Measurements from ENCODE around the gene KRTAP5-11. TPM values are rescaled to one million over a fixed set of nuclear protein-coding genes. Genes with fewer than 3 reads are reported as not detected.
"Not testable (repeated sequence)": the region's sequence is repeated elsewhere in the genome, so short reads cannot be mapped to it uniquely, and the experiment has no call there.

KRTAP5-11 gene
- total and polyA plus RNA-seq, 2 experiments from 2014 or later = not detected

DNA sequence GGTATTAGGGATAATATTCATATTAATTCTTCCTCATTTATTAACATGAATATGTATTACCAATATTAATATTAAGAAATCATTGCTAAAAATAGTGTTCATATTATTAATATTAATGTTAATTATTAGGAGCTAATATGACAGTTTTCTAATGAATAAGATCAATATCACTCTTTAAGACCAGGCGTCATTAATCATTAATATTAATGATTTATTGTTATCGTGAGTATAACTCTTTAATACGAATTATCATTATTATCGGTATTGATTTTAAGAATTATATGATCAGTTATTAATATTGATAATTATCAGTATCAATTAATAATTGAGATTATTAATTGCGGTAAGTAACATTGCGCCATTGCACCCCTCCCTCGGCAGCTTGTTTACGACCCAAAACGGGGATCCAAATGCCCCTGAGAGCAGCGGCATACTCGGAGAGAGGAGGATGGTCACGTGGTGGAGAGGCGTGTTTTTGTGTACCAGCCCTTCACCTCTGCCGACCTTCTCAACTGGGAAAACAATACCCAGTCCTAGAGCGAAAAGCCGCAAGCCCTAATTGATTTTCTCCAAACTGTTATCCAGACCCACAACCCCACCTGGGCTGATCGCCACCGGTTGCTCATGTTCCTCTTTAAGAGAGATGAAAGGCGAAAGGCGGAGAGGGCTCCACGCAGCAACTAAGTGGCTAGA, 28.7 kb upstream of the KRTAP5-11 start:
- H3K4me1 Mint-ChIP-seq; H2AFZ ChIP-seq; H3K36me3 Mint-ChIP-seq (ENCODE audit: low read depth); H3K4me1 ChIP-seq (ENCODE audit: insufficient read depth); H4K20me1 ChIP-seq (replicated peaks; ENCODE audit: insufficient read depth); H3K27ac ChIP-seq (ENCODE audit: low read depth); H3F3A ChIP-seq (replicated peaks; ENCODE audit: low read depth); H3K4me3 ChIP-seq; H3K4me2 ChIP-seq; H3K36me3 ChIP-seq (ENCODE audit: insufficient read depth); DNase-seq (ENCODE audit: low spot score); ATAC-seq; H3K27ac Mint-ChIP-seq; H3K4me3 Mint-ChIP-seq; H3K79me2 ChIP-seq (replicated peaks; ENCODE audit: insufficient read depth); H3K9me2 ChIP-seq (ENCODE audit: insufficient read depth); H3K9me3 Mint-ChIP-seq: not testable (repeated sequence)
- H3K27me3 ChIP-seq (ENCODE audit: insufficient read depth) = peaks cover 24% of the 10 kb centered on the region
- peaks cover 26% of the 10 kb centered on the region for H3K27me3 Mint-ChIP-seq (ENCODE audit: insufficient read depth, low read depth, poor library complexity)

DNA sequence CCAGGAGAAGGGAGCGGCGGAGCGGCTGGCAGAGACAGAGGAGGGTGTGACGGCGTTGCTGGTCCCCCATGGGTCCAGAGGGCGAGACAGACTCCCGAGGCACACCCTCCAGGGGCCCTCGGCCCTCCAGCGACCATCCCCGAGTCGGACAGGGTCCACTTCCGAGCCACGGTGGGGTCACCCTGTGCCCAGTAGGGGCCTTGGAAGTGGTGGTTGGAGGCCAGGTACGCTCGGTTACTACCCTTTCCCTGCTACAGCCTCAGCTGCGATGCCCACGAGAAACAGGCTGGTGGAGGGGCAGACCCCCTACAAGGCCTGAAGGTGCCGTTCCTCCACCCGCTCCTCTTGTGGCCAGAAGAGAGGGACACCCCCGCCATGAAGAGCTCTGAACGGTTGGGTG, 25.6 kb upstream of the KRTAP5-11 start:
- H4K20me1 ChIP-seq (replicated peaks; ENCODE audit: insufficient read depth); H3K27ac ChIP-seq (ENCODE audit: low read depth); H3K36me3 Mint-ChIP-seq (ENCODE audit: low read depth); DNase-seq (ENCODE audit: low spot score); H3K27ac Mint-ChIP-seq; H3K4me1 ChIP-seq (ENCODE audit: insufficient read depth); H3K79me2 ChIP-seq (replicated peaks; ENCODE audit: insufficient read depth); H3K9me3 Mint-ChIP-seq; H3F3A ChIP-seq (replicated peaks; ENCODE audit: low read depth); H3K36me3 ChIP-seq (ENCODE audit: insufficient read depth); H3K4me1 Mint-ChIP-seq; H2AFZ ChIP-seq; ATAC-seq; H3K9me2 ChIP-seq (ENCODE audit: insufficient read depth): not testable (repeated sequence)
- Mint-ChIP-seq H3K27me3 (ENCODE audit: insufficient read depth, low read depth, poor library complexity) (peaks cover 40% of the 10 kb centered on the region), H3K4me3 (peak overlapping the region; percentile 41; the same call in 2 of the 3 replicates)
- Histone ChIP-seq H3K27me3 (ENCODE audit: insufficient read depth) (peaks cover 31% of the 10 kb centered on the region), H3K4me2 (peak overlapping the region; percentile 89; the same call in 1 of the 2 replicates), H3K4me3 (peak overlapping the region; percentile 77)

DNA sequence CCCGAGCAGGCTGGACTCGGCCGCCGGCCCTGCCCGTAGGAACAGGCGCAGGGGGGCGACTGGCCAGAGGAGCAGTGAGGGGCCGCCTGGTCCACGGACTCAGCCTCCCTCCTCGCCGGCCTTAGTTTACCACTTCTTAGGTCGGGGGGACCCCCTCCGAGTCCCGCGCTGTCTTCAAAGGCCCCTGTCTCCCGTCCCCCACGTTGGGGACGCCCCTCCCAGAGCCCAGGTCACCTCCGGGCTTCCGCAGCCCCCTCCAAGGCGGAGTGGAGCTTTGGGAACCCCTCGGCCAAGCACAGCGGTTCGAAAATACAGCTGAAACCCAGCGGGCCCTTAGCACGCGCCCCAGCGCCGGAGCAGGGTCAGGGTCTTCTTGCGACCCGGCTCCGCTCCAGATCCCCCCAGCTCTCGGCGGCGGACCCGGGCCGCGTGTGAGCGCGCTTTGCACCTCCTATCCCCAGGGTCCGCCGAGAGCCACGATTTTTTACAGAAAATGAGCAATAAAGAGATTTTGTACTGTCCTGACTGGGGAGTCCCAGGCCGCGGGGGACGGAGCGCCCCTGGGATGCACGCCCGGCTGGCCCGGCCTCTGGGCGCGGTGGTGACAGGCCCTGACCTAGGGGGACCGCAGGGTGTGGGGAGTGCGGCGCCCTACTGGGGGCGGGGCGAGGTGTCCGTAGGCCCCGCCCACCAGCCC, 25.0 kb upstream of the KRTAP5-11 start:
- not testable (repeated sequence) for H3K4me1 Mint-ChIP-seq; H3K27ac ChIP-seq (ENCODE audit: low read depth); H3K9me3 Mint-ChIP-seq; H3K36me3 Mint-ChIP-seq (ENCODE audit: low read depth); H3K9me2 ChIP-seq (ENCODE audit: insufficient read depth); ATAC-seq; H3K4me1 ChIP-seq (ENCODE audit: insufficient read depth); H4K20me1 ChIP-seq (replicated peaks; ENCODE audit: insufficient read depth); H3K36me3 ChIP-seq (ENCODE audit: insufficient read depth); H3K27ac Mint-ChIP-seq; H3F3A ChIP-seq (replicated peaks; ENCODE audit: low read depth); H3K79me2 ChIP-seq (replicated peaks; ENCODE audit: insufficient read depth); H2AFZ ChIP-seq
- Histone ChIP-seq H3K4me2 (peak overlapping the region; percentile 89), H3K4me3 (peak overlapping the region; percentile 77), H3K27me3 (ENCODE audit: insufficient read depth) (peaks cover 31% of the 10 kb centered on the region)
- peaks cover 40% of the 10 kb centered on the region for H3K27me3 Mint-ChIP-seq (ENCODE audit: insufficient read depth, low read depth, poor library complexity)
- H3K4me3 Mint-ChIP-seq = peak overlapping the region; percentile 73
- peak; percentile 33 for DNase-seq (ENCODE audit: low spot score)

DNA sequence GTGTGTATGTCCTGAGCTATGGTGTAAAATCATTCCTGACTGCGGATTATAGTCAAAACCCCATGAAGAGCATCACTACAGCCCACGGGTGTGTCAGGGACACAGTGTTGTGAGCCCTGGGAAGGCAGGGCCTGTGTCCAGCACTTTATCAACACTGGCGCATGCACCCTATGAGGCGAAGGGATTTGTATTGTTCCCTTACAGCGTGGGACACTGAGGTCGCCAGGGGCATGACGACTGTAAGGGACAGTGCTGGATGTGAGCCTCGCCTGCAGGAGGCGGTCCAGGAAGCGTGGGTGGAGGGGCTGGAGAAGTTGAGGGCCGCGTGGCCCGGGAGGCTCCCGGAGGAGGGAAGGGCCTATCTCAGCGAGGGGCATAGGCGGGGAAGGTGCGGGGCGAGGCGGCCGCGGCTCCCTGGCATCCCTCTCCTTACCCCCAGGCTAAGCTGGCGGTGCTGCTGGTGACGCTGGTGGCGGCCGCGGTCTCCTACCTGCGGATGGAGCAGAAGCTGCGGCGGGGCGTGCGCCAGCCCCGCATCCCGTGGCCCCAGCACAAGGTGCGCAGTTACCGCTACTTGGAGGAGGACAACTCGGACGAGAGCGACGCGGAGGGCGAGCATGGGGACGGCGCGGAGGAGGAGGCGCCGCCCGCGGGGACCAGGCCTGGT, 24.3 kb upstream of the KRTAP5-11 start:
- not testable (repeated sequence) for H4K20me1 ChIP-seq (replicated peaks; ENCODE audit: insufficient read depth); H3K4me1 ChIP-seq (ENCODE audit: insufficient read depth); H3K27ac Mint-ChIP-seq; H3K36me3 Mint-ChIP-seq (ENCODE audit: low read depth); H3K27ac ChIP-seq (ENCODE audit: low read depth); H3K9me2 ChIP-seq (ENCODE audit: insufficient read depth); H2AFZ ChIP-seq; H3K9me3 Mint-ChIP-seq; ATAC-seq; H3K4me1 Mint-ChIP-seq; H3K36me3 ChIP-seq (ENCODE audit: insufficient read depth); H3K79me2 ChIP-seq (replicated peaks; ENCODE audit: insufficient read depth); H3F3A ChIP-seq (replicated peaks; ENCODE audit: low read depth)
- Histone ChIP-seq H3K4me2 (peak overlapping the region; percentile 89), H3K27me3 (ENCODE audit: insufficient read depth) (peaks cover 31% of the 10 kb centered on the region), H3K4me3 (peak overlapping the region; percentile 77)
- Mint-ChIP-seq H3K4me3 (peak overlapping the region; percentile 73), H3K27me3 (ENCODE audit: insufficient read depth, low read depth, poor library complexity) (peaks cover 42% of the 10 kb centered on the region)
- DNase-seq (ENCODE audit: low spot score) = peak; percentile 32
- TF ChIP-seq, protein P1, sequence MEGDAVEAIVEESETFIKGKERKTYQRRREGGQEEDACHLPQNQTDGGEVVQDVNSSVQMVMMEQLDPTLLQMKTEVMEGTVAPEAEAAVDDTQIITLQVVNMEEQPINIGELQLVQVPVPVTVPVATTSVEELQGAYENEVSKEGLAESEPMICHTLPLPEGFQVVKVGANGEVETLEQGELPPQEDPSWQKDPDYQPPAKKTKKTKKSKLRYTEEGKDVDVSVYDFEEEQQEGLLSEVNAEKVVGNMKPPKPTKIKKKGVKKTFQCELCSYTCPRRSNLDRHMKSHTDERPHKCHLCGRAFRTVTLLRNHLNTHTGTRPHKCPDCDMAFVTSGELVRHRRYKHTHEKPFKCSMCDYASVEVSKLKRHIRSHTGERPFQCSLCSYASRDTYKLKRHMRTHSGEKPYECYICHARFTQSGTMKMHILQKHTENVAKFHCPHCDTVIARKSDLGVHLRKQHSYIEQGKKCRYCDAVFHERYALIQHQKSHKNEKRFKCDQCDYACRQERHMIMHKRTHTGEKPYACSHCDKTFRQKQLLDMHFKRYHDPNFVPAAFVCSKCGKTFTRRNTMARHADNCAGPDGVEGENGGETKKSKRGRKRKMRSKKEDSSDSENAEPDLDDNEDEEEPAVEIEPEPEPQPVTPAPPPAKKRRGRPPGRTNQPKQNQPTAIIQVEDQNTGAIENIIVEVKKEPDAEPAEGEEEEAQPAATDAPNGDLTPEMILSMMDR (conservative IDR thresholded peaks at IDR 0.05; ENCODE audit: low read depth in 2 of 2) = peak in 1 of 2 experiments; percentile 33; a peak in 2 of 4 replicates
